IMR-90 (cell line): ENCODE measurements around the gene IFNLR1. TPM values are rescaled to one million over a fixed set of nuclear protein-coding genes. Genes with fewer than 3 reads are reported as not detected.

Experiments
- ATAC-seq: fragments of 200-7000 bp; cut with Tn5 transposase; 2 replicates; pipeline ENCODE4 v1.9.1; 2020; ENCODE audit warnings: low read depth, mild to moderate bottlenecking, moderate library complexity
- BruUV-seq: library from RNA; stranded (reverse); fragments of 400-500 nt; replicated peaks from 2 replicates; lab custom pipeline; 2021; lab: Mats Ljungman, UMichigan
- CTCF ChIA-PET: fragments of 300-600 bp; formaldehyde crosslinking; extraction: SDS; loops from one replicate; lab custom pipeline; 2021; ENCODE audit warnings: antibody characterized with exemption; lab: Yijun Ruan, JAX
- POLR2A ChIA-PET: fragments of 300-600 bp; sonication (Branson Sonifier 250); formaldehyde crosslinking; loops from one replicate; lab custom pipeline; 2022; ENCODE audit warnings: antibody characterized with exemption; ENCODE audit not compliant: unreplicated experiment; lab: Charles Lee
- DNase-seq: peaks from one replicate; pipeline ENCODE4 v3.0.0; 2013
- H2AFZ ChIP-seq: replicated peaks from 2 replicates; pipeline ENCODE3; 2013; ENCODE audit warnings: low read length, mild to moderate bottlenecking; ENCODE audit not compliant: poor library complexity
- H2AK5ac ChIP-seq: 2 replicates; pipeline ENCODE4 v1.6.1; 2013; ENCODE audit warnings: low read depth, low read length, inconsistent platforms
- H2AK9ac ChIP-seq: replicated peaks from 2 replicates; pipeline ENCODE3; 2013; ENCODE audit warnings: mild to moderate bottlenecking, low read depth, low read length, moderate library complexity; ENCODE audit not compliant: poor library complexity
- H2BK120ac ChIP-seq: 2 replicates; pipeline ENCODE4 v1.6.1; 2013; ENCODE audit warnings: low read depth, low read length, inconsistent platforms
- H2BK15ac ChIP-seq: 3 replicates; pipeline ENCODE4 v1.6.1; 2013; ENCODE audit warnings: low read depth, low read length, inconsistent platforms
- H2BK20ac ChIP-seq: 2 replicates; pipeline ENCODE4 v1.6.1; 2013; ENCODE audit warnings: low read depth, mild to moderate bottlenecking, inconsistent platforms, low read length, moderate library complexity
- H2BK5ac ChIP-seq: 2 replicates; pipeline ENCODE4 v1.6.1; 2013; ENCODE audit warnings: mild to moderate bottlenecking, low read depth, low read length, inconsistent platforms; ENCODE audit not compliant: poor library complexity, severe bottlenecking
- H3K14ac ChIP-seq: replicated peaks from 2 replicates; pipeline ENCODE4 v1.6.1; 2013; ENCODE audit warnings: low read depth, low read length, inconsistent platforms
- H3K18ac ChIP-seq: 2 replicates; pipeline ENCODE4 v1.6.1; 2013; ENCODE audit warnings: low read depth, low read length, control low read depth
- H3K23ac ChIP-seq: 2 replicates; pipeline ENCODE4 v1.6.1; 2013; ENCODE audit warnings: low read depth, low read length, inconsistent platforms
- H3K27ac ChIP-seq: 2 replicates; pipeline ENCODE4 v1.5.1; 2013; ENCODE audit warnings: mild to moderate bottlenecking, control low read depth, low read length; ENCODE audit not compliant: insufficient read depth
- H3K27me3 ChIP-seq: 2 replicates; pipeline ENCODE4 v1.6.1; 2013; ENCODE audit warnings: low read length; ENCODE audit not compliant: control insufficient read depth, insufficient read depth
- H3K36me3 ChIP-seq: 2 replicates; pipeline ENCODE4 v1.6.1; 2013; ENCODE audit warnings: low read length, mixed read lengths; ENCODE audit not compliant: control insufficient read depth, insufficient read depth
- H3K4ac ChIP-seq: 2 replicates; pipeline ENCODE4 v1.6.1; 2013; ENCODE audit warnings: low read depth, low read length, inconsistent platforms
- H3K4me1 ChIP-seq: 2 replicates; pipeline ENCODE4 v1.6.1; 2013; ENCODE audit warnings: low read length, mixed read lengths; ENCODE audit not compliant: control insufficient read depth, insufficient read depth
- H3K4me2 ChIP-seq: 2 replicates; pipeline ENCODE4 v1.6.1; 2013; ENCODE audit warnings: low read depth, mild to moderate bottlenecking, control low read depth, low read length, moderate library complexity
- H3K4me3 ChIP-seq: 2 replicates; pipeline ENCODE4 v1.5.1; 2013; ENCODE audit warnings: low read depth, mild to moderate bottlenecking, control low read depth, low read length, moderate library complexity; ENCODE audit not compliant: insufficient read depth
- H3K56ac ChIP-seq: 2 replicates; pipeline ENCODE4 v1.6.1; 2013; ENCODE audit warnings: low read length, inconsistent platforms; ENCODE audit not compliant: insufficient read depth; ENCODE audit errors: extremely low read depth
- H3K79me1 ChIP-seq, 2 experiments: 2 replicates each; pipeline ENCODE4 v1.6.1; 2013; ENCODE audit warnings: low read length in 2 of 2, inconsistent platforms in 1 of 2, low read depth in 1 of 2
- H3K9ac ChIP-seq: 2 replicates; pipeline ENCODE4 v1.6.1; 2013; ENCODE audit warnings: low read depth, low read length, control low read depth
- H3K9me1 ChIP-seq: 2 replicates; pipeline ENCODE4 v1.6.1; 2013; ENCODE audit warnings: low read length, inconsistent platforms; ENCODE audit not compliant: insufficient read depth
- H3K9me3 ChIP-seq: 2 replicates; pipeline ENCODE4 v1.6.1; 2013; ENCODE audit warnings: low read length; ENCODE audit not compliant: control insufficient read depth, insufficient read depth
- H4K20me1 ChIP-seq: 2 replicates; pipeline ENCODE4 v1.6.1; 2013; ENCODE audit warnings: low read length, inconsistent platforms; ENCODE audit not compliant: insufficient read depth
- H4K5ac ChIP-seq: 2 replicates; pipeline ENCODE4 v1.6.1; 2013; ENCODE audit warnings: mild to moderate bottlenecking, low read depth, low read length, control low read depth
- H4K8ac ChIP-seq, 2 experiments: 2 replicates each; pipeline ENCODE4 v1.6.1; 2013; ENCODE audit warnings: low read depth in 2 of 2, low read length in 2 of 2, control low read depth in 1 of 2, inconsistent platforms in 1 of 2
- H4K91ac ChIP-seq: 2 replicates; pipeline ENCODE4 v1.6.1; 2013; ENCODE audit warnings: low read depth, low read length, inconsistent platforms; ENCODE audit not compliant: insufficient read depth
- CHD1 ChIP-seq: IDR thresholded peaks from 2 replicates; pipeline ENCODE4 v1.6.1; 2012; ENCODE audit warnings: low read depth, low read length, improper control_type of control experiment
- MAFK ChIP-seq: IDR thresholded peaks from 2 replicates; pipeline ENCODE4 v1.6.1; 2012; ENCODE audit warnings: low read depth, low read length, improper control_type of control experiment
- WGBS, 2 experiments: methylation state at CpG; one replicate each; pipeline versions ENCODE4 v1.1.5 to v1.1.7; 2013; ENCODE audit warnings: missing lambda C conversion rate in 2 of 2; ENCODE audit not compliant: insufficient read length in 1 of 2; ENCODE audit errors: extremely low coverage in 2 of 2; 5-methylcytosine and 5-hydroxymethylcytosine counted together
- dilution Hi-C: fragments of 300-500 bp; cut with HindIII; formaldehyde crosslinking; loops from one replicate; pipeline ENCODE4 v1.14.3; 2018; ENCODE audit warnings: low sequenced_read_pairs; ENCODE audit not compliant: unreplicated experiment
- in situ Hi-C: fragments of 300-500 bp; cut with MboI; formaldehyde crosslinking; loops from 3 replicates; pipeline ENCODE4 v1.14.3; 2019; ENCODE audit warnings: low sequenced_read_pairs, inconsistent platforms, mixed read lengths
- intact Hi-C: fragments of 100-400 bp; cut with micrococcal nuclease; formaldehyde crosslinking; loops from 2 replicates; pipeline ENCODE4 v1.10.0; 2022
- polyA plus RNA-seq, 3 experiments: library from polyadenylated mRNA; depleted of rRNA; stranded (reverse); fragments of >200 nt; gene quantifications; 2 replicates each; pipeline ENCODE4 v1.2.3, GENCODE V29; 2012; ENCODE audit warnings: low replicate concordance in 1 of 3
- total RNA-seq: library from RNA; depleted of rRNA; stranded (reverse); fragments of >200 nt; gene quantifications from 2 replicates; pipeline ENCODE4 v1.2.3, GENCODE V29; 2012

Gene IFNLR1
- total and polyA plus RNA-seq, 2 of the 4 experiments (the other 2 are of a cell fraction) = not detected

DNA sequence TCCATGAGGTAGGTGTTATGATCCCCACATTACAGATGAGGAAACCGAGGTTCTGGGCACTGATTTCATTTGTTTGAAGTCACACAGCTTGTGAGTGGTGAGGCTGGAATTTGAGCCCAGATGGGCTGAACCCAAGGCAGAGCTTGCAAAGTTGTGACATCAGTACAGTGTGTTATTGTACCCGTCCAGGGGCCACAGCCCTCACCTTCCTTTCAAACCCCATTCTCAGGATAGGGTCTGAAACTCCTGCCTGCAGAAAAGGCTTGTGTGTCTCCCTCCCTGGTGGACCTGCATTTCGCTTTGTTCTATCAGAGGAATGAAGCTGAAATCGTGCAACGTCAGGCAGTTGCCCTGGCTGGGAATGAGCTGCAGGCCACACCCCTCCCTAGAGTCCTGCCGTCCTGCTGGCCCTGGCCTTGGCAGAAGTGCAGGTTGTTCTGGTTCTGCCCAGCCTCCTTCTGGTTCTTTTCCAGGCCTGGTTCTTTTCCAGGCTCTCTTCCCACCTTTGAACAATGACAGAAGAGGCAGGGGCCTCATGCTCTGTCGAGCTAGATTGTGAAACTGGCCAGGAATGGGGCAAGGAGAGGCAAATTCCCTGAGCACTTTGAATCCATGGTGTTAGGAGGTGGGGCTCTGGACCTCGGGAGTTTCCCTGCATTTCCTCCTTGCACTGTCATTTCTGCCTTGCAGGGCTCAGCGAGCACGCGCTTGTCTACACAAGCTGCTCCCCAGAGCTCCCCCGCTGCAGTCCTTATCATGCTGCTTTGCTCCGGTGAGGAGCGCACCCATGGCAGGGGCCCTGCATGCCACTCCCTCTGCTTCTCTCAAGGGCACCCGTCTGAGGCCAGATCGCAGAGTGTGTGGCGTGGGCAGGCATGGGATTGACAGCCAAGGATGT lies 67.0 kb downstream of the IFNLR1 start:
- dilution Hi-C loops = no loop called here
- Histone ChIP-seq H2BK20ac (no peak overlapping the region), H3K9ac (no peak overlapping the region), H3K27ac (no peak overlapping the region), H3K18ac (no peak overlapping the region), H3K9me3 (no peaks in the 10 kb centered on the region), H3K79me1 (no peaks in the 10 kb centered on the region), H4K8ac (no peak overlapping the region), H3K56ac (no peak overlapping the region), H3K4me1 (peaks cover 2% of the 10 kb centered on the region; the same call in 1 of the 2 replicates), H3K23ac (no peak overlapping the region), H2BK5ac (no peak overlapping the region), H2AK9ac (no peak overlapping the region), H2BK120ac (no peak overlapping the region), H3K27me3 (peaks cover 54% of the 10 kb centered on the region), H3K14ac (no peak overlapping the region), H3K4ac (no peak overlapping the region), H3K9me1 (no peaks in the 10 kb centered on the region), H2AK5ac (no peak overlapping the region), H4K5ac (no peak overlapping the region), H3K36me3 (no peaks in the 10 kb centered on the region), H2BK15ac (no peak overlapping the region), H3K4me2 (no peak overlapping the region), H4K20me1 (no peaks in the 10 kb centered on the region), H2AFZ (peak overlapping the region; percentile 4), H4K91ac (no peak overlapping the region), H3K4me3 (no peak overlapping the region)
- DNase-seq (peak; percentile 17), ATAC-seq (peak; percentile 62)
- POLR2A ChIA-PET = no interaction called here
- in situ Hi-C loops = no loop called here
- BruUV-seq = no TSS peak
- intact Hi-C loops = no loop called here
- WGBS, 2 experiments = 70% methylated on average over 2 of the region's 17 CpGs; no CpG with 5 or more reads in 1 of the 2 experiments
- CTCF ChIA-PET = no interaction called here
- TF ChIP-seq CHD1 (no peak), MAFK (no peak)
